Measurements from ENCODE around the gene SCARB2.
A peak's percentile ranks its signal among the peaks of the same experiment; 100 is the strongest.

The SCARB2 gene

DNA sequence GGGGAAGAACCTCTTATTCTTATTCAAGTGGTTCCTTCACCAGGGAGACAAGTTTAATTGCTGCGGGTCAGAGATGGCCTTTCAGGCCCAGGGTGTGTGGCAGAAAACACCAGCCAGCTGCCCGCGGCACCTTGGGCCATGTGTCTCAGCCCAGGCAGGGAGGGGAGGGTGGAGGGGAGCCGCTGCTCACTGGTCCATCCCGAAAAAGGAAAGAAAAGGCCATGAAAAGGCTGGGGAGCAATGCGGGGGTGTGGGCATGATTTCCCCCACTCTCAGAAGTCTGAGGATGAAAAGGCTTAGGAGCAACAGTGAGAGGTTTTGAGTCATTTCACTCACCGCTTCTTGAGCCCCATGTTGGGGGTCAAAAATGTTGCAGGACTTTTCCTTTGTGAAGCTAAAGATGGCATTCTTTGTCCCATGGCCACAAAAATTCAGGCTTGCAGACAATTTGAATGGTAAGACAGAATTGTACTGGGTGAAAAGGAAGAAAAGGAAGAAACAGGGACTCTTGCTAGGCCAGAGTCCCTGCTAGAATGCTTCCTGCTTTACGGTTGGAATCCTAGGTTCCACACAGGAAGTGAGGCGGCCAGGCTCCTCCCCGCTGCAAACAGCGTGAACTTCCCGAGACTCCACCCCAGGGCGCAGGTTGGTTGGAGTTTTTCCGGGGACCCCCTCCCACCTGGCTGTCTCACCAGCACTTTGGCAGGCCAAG lies 20.5 kb upstream of the SCARB2 start:
- no peaks in the 10 kb centered on the region for H3K4me1 ChIP-seq
- H3K9me3 ChIP-seq: no peaks in the 10 kb centered on the region
- no peaks in the 10 kb centered on the region for H3K36me3 ChIP-seq
- TF ChIP-seq, protein P1, sequence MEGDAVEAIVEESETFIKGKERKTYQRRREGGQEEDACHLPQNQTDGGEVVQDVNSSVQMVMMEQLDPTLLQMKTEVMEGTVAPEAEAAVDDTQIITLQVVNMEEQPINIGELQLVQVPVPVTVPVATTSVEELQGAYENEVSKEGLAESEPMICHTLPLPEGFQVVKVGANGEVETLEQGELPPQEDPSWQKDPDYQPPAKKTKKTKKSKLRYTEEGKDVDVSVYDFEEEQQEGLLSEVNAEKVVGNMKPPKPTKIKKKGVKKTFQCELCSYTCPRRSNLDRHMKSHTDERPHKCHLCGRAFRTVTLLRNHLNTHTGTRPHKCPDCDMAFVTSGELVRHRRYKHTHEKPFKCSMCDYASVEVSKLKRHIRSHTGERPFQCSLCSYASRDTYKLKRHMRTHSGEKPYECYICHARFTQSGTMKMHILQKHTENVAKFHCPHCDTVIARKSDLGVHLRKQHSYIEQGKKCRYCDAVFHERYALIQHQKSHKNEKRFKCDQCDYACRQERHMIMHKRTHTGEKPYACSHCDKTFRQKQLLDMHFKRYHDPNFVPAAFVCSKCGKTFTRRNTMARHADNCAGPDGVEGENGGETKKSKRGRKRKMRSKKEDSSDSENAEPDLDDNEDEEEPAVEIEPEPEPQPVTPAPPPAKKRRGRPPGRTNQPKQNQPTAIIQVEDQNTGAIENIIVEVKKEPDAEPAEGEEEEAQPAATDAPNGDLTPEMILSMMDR (IDR thresholded peaks at IDR 0.05; ENCODE audit: low read depth, low read length): no peak
- H3K4me3 ChIP-seq (ENCODE audit: low read depth, low read length): no peak overlapping the region
- H3K27me3 ChIP-seq: no peaks in the 10 kb centered on the region
- DNase-seq: no peak

DNA sequence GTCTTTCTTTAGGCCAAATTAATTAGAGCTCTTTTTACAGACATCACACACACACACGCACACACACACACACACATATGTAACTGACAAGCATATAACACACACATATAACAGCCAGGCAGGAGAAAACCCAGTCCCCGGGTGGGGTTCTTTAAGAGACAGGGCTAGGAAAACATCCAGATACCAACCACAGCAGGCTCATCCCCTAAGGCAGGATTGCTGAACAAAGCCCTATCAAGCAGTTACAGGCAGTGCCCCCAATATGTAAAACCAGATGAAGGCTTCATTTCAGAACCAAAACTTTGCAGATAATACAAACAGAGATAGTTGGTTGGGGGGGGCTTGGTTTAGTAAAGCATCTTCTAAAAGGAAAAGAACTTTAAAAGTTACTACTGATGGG lies 19.9 kb upstream of the SCARB2 start:
- H3K4me3 ChIP-seq (ENCODE audit: low read depth, low read length): no peak overlapping the region
- no peaks in the 10 kb centered on the region for H3K4me1 ChIP-seq
- no peaks in the 10 kb centered on the region for H3K27me3 ChIP-seq
- H3K36me3 ChIP-seq: no peaks in the 10 kb centered on the region
- TF ChIP-seq, protein P1 (IDR thresholded peaks at IDR 0.05; ENCODE audit: low read depth, low read length): no peak
- no peaks in the 10 kb centered on the region for H3K9me3 ChIP-seq
- DNase-seq: peak; percentile 43

DNA sequence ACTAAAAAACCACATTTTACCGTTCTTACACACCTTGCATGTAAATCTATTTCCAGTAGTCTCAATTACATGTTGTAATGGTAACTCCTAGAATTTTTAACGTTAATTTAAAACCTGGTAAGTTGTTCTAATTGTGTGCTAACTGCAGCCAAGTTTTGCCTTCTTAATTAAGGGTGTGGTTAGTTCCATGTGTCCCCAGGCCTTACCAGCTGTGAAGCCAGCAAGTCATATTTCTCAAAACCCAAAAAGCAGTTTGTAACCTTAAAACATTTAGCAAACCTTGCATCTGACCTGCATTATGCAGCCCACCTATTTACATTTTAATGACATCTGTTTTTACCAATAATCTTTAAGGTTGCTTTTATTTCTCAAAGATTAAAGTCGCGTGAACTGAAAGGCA lies 19.5 kb upstream of the SCARB2 start:
- no peak for DNase-seq
- H3K4me3 ChIP-seq (ENCODE audit: low read depth, low read length): no peak overlapping the region

DNA sequence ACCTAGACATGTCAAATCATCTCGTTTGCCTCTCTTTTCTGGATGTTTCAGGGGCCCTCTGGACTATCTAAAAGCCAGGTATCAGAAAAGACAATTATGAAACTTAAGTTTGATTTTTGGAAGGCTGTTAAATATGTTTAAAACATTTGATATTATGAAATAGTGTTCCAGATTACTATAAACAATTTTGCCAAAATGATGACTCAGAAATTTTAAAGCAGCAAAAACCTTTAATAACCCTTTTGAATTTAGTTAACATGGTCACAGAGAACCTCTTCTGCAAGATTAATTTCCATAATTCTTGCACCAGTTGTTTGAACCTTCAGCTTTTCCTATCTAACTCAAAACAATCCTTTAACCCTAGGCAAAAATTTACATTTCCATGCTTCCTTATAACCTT lies 19.1 kb upstream of the SCARB2 start:
- Histone ChIP-seq H3K36me3 (no peaks in the 10 kb centered on the region), H3K4me1 (no peaks in the 10 kb centered on the region), H3K9me3 (no peaks in the 10 kb centered on the region), H3K4me3 (ENCODE audit: low read depth, low read length) (no peak overlapping the region), H3K27me3 (no peaks in the 10 kb centered on the region)
- TF ChIP-seq, protein P1 (IDR thresholded peaks at IDR 0.05; ENCODE audit: low read depth, low read length): no peak
- no peak for DNase-seq

More for the DNA sequence above, 19.5 kb upstream of the SCARB2 start:
- H3K36me3 ChIP-seq: no peaks in the 10 kb centered on the region
- TF ChIP-seq, protein P1 (IDR thresholded peaks at IDR 0.05; ENCODE audit: low read depth, low read length): no peak
- no peaks in the 10 kb centered on the region for H3K9me3 ChIP-seq
- no peaks in the 10 kb centered on the region for H3K27me3 ChIP-seq
- H3K4me1 ChIP-seq: no peaks in the 10 kb centered on the region

DNA sequence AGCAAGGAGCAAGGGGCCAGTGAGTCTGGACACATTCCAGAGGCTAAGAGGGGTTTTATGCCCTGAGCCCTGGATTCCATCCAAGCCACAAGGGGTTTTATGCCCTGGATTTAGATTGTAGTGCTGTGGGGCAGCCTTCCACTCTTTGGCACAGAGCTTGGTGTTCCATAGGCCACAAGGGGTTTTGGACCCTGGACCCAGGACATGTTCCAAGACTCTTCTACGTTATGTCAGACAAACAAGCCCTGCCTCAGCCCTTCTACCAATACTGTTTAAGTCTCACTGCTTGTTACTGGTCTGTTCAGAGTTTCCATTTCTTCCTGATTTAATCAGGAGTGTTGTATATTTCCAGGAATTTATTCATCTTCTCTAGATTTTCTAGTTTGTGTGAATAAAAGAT lies 12.8 kb upstream of the SCARB2 start:
- H3K4me1 ChIP-seq: no peaks in the 10 kb centered on the region
- H3K36me3 ChIP-seq: no peaks in the 10 kb centered on the region
- H3K27me3 ChIP-seq: no peaks in the 10 kb centered on the region
- no peaks in the 10 kb centered on the region for H3K9me3 ChIP-seq
- H3K4me3 ChIP-seq (ENCODE audit: low read depth, low read length): no peak overlapping the region
- TF ChIP-seq, protein P1 (IDR thresholded peaks at IDR 0.05; ENCODE audit: low read depth, low read length): no peak
- no peak for DNase-seq

DNA sequence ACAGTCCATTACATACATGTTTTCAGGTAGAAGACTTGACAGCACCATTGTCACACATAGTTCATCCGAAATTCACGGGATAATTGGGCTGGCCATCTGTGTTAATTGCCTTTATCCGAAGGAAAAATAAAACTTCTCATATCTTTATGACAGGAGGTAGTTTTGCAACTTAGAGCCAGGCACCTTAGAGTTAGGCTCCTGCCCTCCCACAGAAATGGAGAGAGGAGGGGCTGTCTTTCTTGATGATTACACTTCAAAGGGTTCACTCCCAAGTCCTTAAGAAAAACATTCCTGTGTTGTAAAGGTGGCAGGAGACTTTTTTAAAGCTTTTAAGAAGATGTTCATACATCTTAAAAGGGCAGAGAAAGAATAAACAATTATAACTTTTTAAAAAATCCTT lies 10.5 kb upstream of the SCARB2 start:
- no peaks in the 10 kb centered on the region for H3K9me3 ChIP-seq
- TF ChIP-seq, protein P1 (IDR thresholded peaks at IDR 0.05; ENCODE audit: low read depth, low read length): no peak
- no peak overlapping the region for H3K4me3 ChIP-seq (ENCODE audit: low read depth, low read length)
- no peaks in the 10 kb centered on the region for H3K36me3 ChIP-seq
- no peaks in the 10 kb centered on the region for H3K4me1 ChIP-seq
- no peak for DNase-seq
- no peaks in the 10 kb centered on the region for H3K27me3 ChIP-seq
